CD4-positive, alpha-beta memory T cell (primary cell): Measurements from ENCODE around the gene CEBPG. TPM values are rescaled to one million over a fixed set of nuclear protein-coding genes. Genes with fewer than 3 reads are reported as not detected.

Experiments used
- CTCF ChIA-PET: fragments of 350-600 bp; sonication (Branson Sonifier 250); formaldehyde crosslinking; loops from one replicate; lab custom pipeline; 2021; ENCODE audit warnings: inconsistent platforms; ENCODE audit not compliant: partially characterized antibody; lab: Charles Lee
- POLR2A ChIA-PET: fragments of 350-600 bp; sonication (Branson Sonifier 250); formaldehyde crosslinking; loops from one replicate; lab custom pipeline; 2021; ENCODE audit not compliant: partially characterized antibody; lab: Charles Lee
- DNase-seq, 5 donors: peaks; one replicate each; pipeline versions ENCODE4 v3.0.0 to v3.0.0-alpha.2; 2020 to 2022; ENCODE audit warnings: mixed read lengths in 1 of 5
- H3K27ac ChIP-seq: one replicate; pipeline ENCODE4 v1.7.0; 2013; ENCODE audit warnings: low read depth, low read length
- H3K27me3 ChIP-seq: 2 replicates; pipeline ENCODE4 v1.7.0; 2013; ENCODE audit warnings: mild to moderate bottlenecking, low read length, moderate library complexity; ENCODE audit not compliant: insufficient read depth
- H3K36me3 ChIP-seq: 2 replicates; pipeline ENCODE4 v1.7.0; 2013; ENCODE audit warnings: mild to moderate bottlenecking, low read length, moderate library complexity; ENCODE audit not compliant: insufficient read depth
- H3K4me1 ChIP-seq: 2 replicates; pipeline ENCODE4 v1.7.0; 2013; ENCODE audit warnings: mild to moderate bottlenecking, low read length, moderate library complexity; ENCODE audit not compliant: insufficient read depth
- H3K4me3 ChIP-seq, 2 donors: one replicate each; pipeline ENCODE4 v1.7.0; 2013; ENCODE audit warnings: low read length in 2 of 2, mild to moderate bottlenecking in 1 of 2
- H3K9me3 ChIP-seq, 2 donors: one replicate each; pipeline ENCODE4 v1.7.0; 2013; ENCODE audit warnings: low read length in 2 of 2, control low read depth in 1 of 2; ENCODE audit not compliant: control insufficient read depth in 1 of 2
- H3K27ac Mint-ChIP-seq, 7 donors: one replicate each; pipeline ENCODE4 v1.8.0; 2020 to 2021; ENCODE audit warnings: mixed read lengths in 7 of 7, mild to moderate bottlenecking in 6 of 7, inconsistent platforms in 3 of 7, moderate library complexity in 3 of 7
- H3K27me3 Mint-ChIP-seq, 2 donors: one replicate each; pipeline ENCODE4 v1.8.0; 2020 to 2021; ENCODE audit warnings: mixed read lengths in 2 of 2
- H3K36me3 Mint-ChIP-seq, 2 donors: one replicate each; pipeline ENCODE4 v1.8.0; 2020 to 2021; ENCODE audit warnings: mixed read lengths in 2 of 2, inconsistent platforms in 1 of 2, mild to moderate bottlenecking in 1 of 2
- H3K4me1 Mint-ChIP-seq, 4 donors: one replicate each; pipeline ENCODE4 v1.8.0; 2020 to 2021; ENCODE audit warnings: mixed read lengths in 4 of 4, mild to moderate bottlenecking in 1 of 4
- H3K4me3 Mint-ChIP-seq, 8 donors: one replicate each; pipeline ENCODE4 v1.8.0; 2020 to 2021; ENCODE audit warnings: mixed read lengths in 8 of 8, mild to moderate bottlenecking in 7 of 8, moderate library complexity in 6 of 8, inconsistent platforms in 3 of 8
- H3K9me3 Mint-ChIP-seq, 8 donors: one replicate each; pipeline ENCODE4 v1.8.0; 2020 to 2021; ENCODE audit warnings: mixed read lengths in 8 of 8, mild to moderate bottlenecking in 5 of 8, inconsistent platforms in 3 of 8, moderate library complexity in 1 of 8
- intact Hi-C: fragments of 100-400 bp; cut with micrococcal nuclease; formaldehyde crosslinking; loops from one replicate; pipeline ENCODE4 v1.15.1; 2023
- polyA plus RNA-seq, 2 donors: library from polyadenylated mRNA; unstranded; fragments of 300-500 nt; fragmentation: Illumina TruSeq; gene quantifications; one replicate each; pipeline ENCODE4 v1.2.3, GENCODE V29; 2021
- total RNA-seq, 2 experiments: library from RNA; stranded (reverse); gene quantifications; one replicate each; pipeline ENCODE4 v1.2.3, GENCODE V29; 2021

Gene CEBPG
- total and polyA plus RNA-seq, 4 experiments from 2014 or later = 8.9 to 27.2 (median 20.1) TPM

DNA sequence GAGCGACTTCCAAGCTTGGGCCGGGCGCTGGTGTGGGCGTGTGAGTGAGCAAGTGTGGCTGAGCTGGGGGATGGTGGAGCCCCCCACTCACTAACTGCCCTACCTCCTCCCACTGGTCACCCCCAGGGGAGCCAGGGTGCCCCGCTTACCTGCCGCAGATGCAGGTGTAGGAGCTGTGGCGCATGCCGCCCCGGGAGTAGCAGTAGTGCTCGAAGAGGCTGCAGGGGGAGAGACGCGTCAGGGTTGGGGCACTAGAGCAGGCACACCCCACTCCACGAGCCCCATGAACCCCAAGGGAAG is 39.9 kb downstream of the CEBPG start:
- H3K4me3 ChIP-seq = no peak overlapping the region
- CTCF ChIA-PET = interaction anchor here (1.8 to 10.1 kb wide), 2 partner anchors 17 to 365 kb away, joined by 7 to 58 read pairs; no protein-coding TSS in a partner anchor
- no peak for DNase-seq
- no peaks in the 10 kb centered on the region for H3K36me3 ChIP-seq
- Mint-ChIP-seq H3K9me3 (no peaks in the 10 kb centered on the region), H3K4me3 (no peak overlapping the region), H3K27me3 (no peaks in the 10 kb centered on the region), H3K27ac (no peak overlapping the region), H3K36me3 (peaks cover 0 to 5% of the 10 kb centered on the region in 2 donors), H3K4me1 (peaks cover 2 to 17% (median 5%) of the 10 kb centered on the region in 4 donors)
- intact Hi-C loops = no loop called here
- H3K27ac ChIP-seq = no peak overlapping the region
- H3K4me1 ChIP-seq = peaks cover 6% of the 10 kb centered on the region
- H3K9me3 ChIP-seq = no peaks in the 10 kb centered on the region
- POLR2A ChIA-PET = no interaction called here
- H3K27me3 ChIP-seq = no peaks in the 10 kb centered on the region

GRCh38 chr19:33413868-33414666 is 40.6 kb downstream of the CEBPG start:
- POLR2A ChIA-PET = no interaction called here
- H3K9me3 ChIP-seq = no peaks in the 10 kb centered on the region
- CTCF ChIA-PET = interaction anchor here (1.8 to 10.1 kb wide), 2 partner anchors 16 to 364 kb away, joined by 7 to 58 read pairs; no protein-coding TSS in a partner anchor
- Mint-ChIP-seq H3K27me3 (no peaks in the 10 kb centered on the region), H3K4me1 (peaks cover 2 to 17% (median 5%) of the 10 kb centered on the region in 4 donors), H3K36me3 (peaks cover 0 to 3% of the 10 kb centered on the region in 2 donors), H3K4me3 (no peak overlapping the region), H3K9me3 (no peaks in the 10 kb centered on the region), H3K27ac (no peak overlapping the region)
- intact Hi-C loops = no loop called here
- H3K36me3 ChIP-seq = no peaks in the 10 kb centered on the region
- no peaks in the 10 kb centered on the region for H3K27me3 ChIP-seq
- no peak overlapping the region for H3K4me3 ChIP-seq
- peaks cover 6% of the 10 kb centered on the region for H3K4me1 ChIP-seq
- no peak overlapping the region for H3K27ac ChIP-seq
- DNase-seq = peak in 1 of 5 donors; percentile 20

DNA sequence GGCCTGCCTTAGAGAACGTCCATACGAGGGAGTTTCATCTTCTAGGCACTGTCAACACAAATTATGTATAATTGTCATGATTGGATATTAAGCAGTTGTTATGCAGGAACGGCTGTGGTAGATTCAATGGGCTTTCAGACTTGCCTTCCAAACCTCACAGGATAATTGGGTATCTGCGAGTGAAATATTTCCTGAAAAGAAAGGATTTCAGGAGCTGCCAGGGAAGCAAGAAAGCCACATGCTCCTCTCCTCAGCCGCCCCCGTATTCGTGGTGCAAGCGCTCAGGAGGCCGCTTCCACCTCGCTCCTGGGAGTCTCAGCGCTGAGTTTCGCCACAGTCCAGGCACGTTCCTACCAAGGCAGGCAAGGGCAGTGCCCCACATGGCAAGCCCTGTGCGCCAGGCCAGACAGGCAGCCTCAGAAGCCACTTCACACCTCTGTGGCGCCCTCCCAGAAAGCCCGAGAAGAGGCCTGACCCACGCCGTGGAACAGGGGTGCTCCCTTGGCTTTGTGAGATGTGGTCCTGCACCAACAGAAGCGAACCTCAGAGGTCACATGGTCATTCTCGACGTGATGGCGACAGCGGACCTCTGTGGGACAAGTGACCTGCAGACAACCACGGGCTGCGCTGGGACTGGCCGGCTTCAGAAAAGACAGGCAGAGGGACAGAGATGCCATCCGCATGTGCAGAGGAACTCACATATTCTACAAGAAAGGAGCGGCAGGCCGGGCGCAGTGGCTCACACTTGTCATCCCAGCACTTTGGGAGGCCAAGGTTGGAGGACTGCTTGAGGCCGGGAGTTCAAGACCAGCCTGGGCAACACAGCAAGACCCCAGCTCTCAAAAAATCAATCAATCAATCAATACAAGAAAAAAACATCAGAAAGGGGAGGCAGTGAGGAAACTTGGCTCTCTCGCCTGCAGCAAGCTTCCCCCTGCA is 41.4 kb downstream of the CEBPG start:
- peak overlapping the region in 1 of 8 donors; percentile 8 for H3K4me3 Mint-ChIP-seq
- no peak overlapping the region for H3K4me3 ChIP-seq
- CTCF ChIA-PET = interaction anchor here (0.7 to 10.1 kb wide), 9 partner anchors 9 to 357 kb away, joined by 3 to 58 read pairs (median 13); no protein-coding TSS in a partner anchor
- H3K4me1 Mint-ChIP-seq = peaks cover 2 to 17% (median 5%) of the 10 kb centered on the region in 4 donors
- intact Hi-C loops = no loop called here
- H3K27me3 ChIP-seq = no peaks in the 10 kb centered on the region
- peaks cover 0 to 3% of the 10 kb centered on the region in 2 donors for H3K36me3 Mint-ChIP-seq
- POLR2A ChIA-PET = no interaction called here
- H3K27ac ChIP-seq = no peak overlapping the region
- no peak overlapping the region for H3K27ac Mint-ChIP-seq
- H3K9me3 Mint-ChIP-seq = no peaks in the 10 kb centered on the region
- H3K36me3 ChIP-seq = no peaks in the 10 kb centered on the region
- H3K4me1 ChIP-seq = peaks cover 6% of the 10 kb centered on the region
- H3K27me3 Mint-ChIP-seq = no peaks in the 10 kb centered on the region
- DNase-seq = no peak
- no peaks in the 10 kb centered on the region for H3K9me3 ChIP-seq

DNA sequence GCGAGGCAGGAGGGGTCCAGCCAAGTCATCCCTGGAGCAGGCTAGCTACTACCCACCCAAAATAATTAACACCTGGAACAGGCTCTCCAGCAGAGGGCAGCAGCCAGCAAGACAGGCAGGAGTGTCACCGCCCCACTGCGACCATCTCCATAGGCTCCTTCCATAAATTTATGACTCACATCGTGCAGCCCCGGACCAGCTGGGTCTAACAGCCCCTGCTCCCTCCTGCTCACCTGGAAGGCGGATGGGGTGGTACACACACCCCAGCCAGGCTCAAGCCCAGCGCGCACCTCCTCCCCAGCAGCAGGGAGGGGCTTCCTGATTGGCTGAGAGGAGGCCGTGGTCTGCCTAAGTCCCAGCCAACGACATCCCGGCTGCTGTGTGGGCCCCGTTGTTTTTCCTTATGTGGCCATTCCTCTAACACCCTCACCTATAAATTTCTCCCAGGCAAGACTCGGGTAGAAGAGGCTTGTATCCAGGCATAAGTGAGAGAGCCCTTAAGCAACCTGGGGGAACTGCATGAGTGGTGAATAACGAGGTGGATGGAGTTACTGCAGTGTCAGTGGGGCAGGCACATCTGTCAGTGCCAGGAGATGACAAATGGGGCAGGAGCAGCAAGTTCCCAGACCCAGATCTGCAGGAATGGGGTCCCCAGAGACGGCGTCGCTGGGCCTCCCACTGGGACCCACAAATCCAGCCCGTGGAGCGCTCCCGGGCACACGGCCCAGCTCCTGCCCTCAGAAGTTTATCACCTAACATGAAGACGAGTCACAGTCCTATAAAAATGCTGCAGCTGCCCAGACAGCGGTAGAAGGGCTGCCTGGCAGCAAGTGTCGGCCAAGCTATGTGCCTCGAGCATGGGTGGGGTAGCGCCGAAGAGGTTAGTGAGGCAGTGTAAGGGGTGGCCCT is 43.1 kb downstream of the CEBPG start:
- intact Hi-C loops = no loop called here
- Mint-ChIP-seq H3K36me3 (no peaks in the 10 kb centered on the region), H3K27me3 (no peaks in the 10 kb centered on the region), H3K27ac (peak overlapping the region in 1 of 7 donors; percentile 19), H3K4me1 (peaks cover 2 to 17% (median 5%) of the 10 kb centered on the region in 4 donors), H3K4me3 (peak overlapping the region in 7 of 8 donors; percentile 19 to 81 (median 62)), H3K9me3 (no peaks in the 10 kb centered on the region)
- CTCF ChIA-PET = interaction anchor here (0.6 to 10.1 kb wide), 24 partner anchors 8 to 1058 kb away, joined by 3 to 58 read pairs (median 3); no protein-coding TSS in a partner anchor
- Histone ChIP-seq H3K27me3 (no peaks in the 10 kb centered on the region), H3K4me3 (peak overlapping the region in 1 of 2 donors; percentile 8), H3K9me3 (no peaks in the 10 kb centered on the region), H3K27ac (no peak overlapping the region), H3K36me3 (no peaks in the 10 kb centered on the region), H3K4me1 (peaks cover 6% of the 10 kb centered on the region)
- peak; percentile 48 to 65 (median 60) for DNase-seq
- POLR2A ChIA-PET = interaction anchor here (1.6 kb wide), 1 partner anchor 14 kb away, joined by 4 read pairs; no protein-coding TSS in a partner anchor

GRCh38 chr19:33417751-33418150 is 44.2 kb downstream of the CEBPG start:
- H3K9me3 ChIP-seq = no peaks in the 10 kb centered on the region
- ChIA-PET CTCF (interaction anchor here (1.1 to 10.1 kb wide), 5 partner anchors 11 to 355 kb away, joined by 4 to 58 read pairs (median 7); no protein-coding TSS in a partner anchor), POLR2A (no interaction called here)
- Mint-ChIP-seq H3K27ac (no peak overlapping the region), H3K36me3 (no peaks in the 10 kb centered on the region), H3K9me3 (no peaks in the 10 kb centered on the region), H3K4me3 (no peak overlapping the region), H3K4me1 (peaks cover 2 to 14% (median 5%) of the 10 kb centered on the region in 4 donors), H3K27me3 (no peaks in the 10 kb centered on the region)
- no peaks in the 10 kb centered on the region for H3K36me3 ChIP-seq
- peaks cover 6% of the 10 kb centered on the region for H3K4me1 ChIP-seq
- no peak overlapping the region for H3K27ac ChIP-seq
- intact Hi-C loops = no loop called here
- H3K27me3 ChIP-seq = no peaks in the 10 kb centered on the region
- DNase-seq = no peak
- H3K4me3 ChIP-seq = no peak overlapping the region

GRCh38 chr19:33418461-33418860 is 45.0 kb downstream of the CEBPG start:
- intact Hi-C loops = no loop called here
- Mint-ChIP-seq H3K27me3 (no peaks in the 10 kb centered on the region), H3K27ac (no peak overlapping the region), H3K36me3 (no peaks in the 10 kb centered on the region), H3K9me3 (no peaks in the 10 kb centered on the region), H3K4me3 (no peak overlapping the region), H3K4me1 (peaks cover 2 to 11% (median 5%) of the 10 kb centered on the region in 4 donors)
- Histone ChIP-seq H3K27me3 (no peaks in the 10 kb centered on the region), H3K36me3 (no peaks in the 10 kb centered on the region), H3K4me1 (peaks cover 6% of the 10 kb centered on the region), H3K9me3 (no peaks in the 10 kb centered on the region), H3K27ac (no peak overlapping the region), H3K4me3 (no peak overlapping the region)
- ChIA-PET POLR2A (no interaction called here), CTCF (interaction anchor here (1.1 to 10.1 kb wide), 3 partner anchors 10 to 12 kb away, joined by 3 to 58 read pairs (median 6); no protein-coding TSS in a partner anchor)
- no peak for DNase-seq
